ENCODE results near the gene CTIF. TPM values are rescaled to one million over a fixed set of nuclear protein-coding genes. Genes with fewer than 3 reads are reported as not detected.

Gene CTIF
- total RNA-seq, 1 experiment from 2014 or later = 5.8 TPM

GRCh38 chr18:48607056-48607984, 68.5 kb downstream of the CTIF start:
- Histone ChIP-seq H3K9me2 (replicated peaks; ENCODE audit: low read length) (no peaks in the 10 kb centered on the region), H3K36me3 (ENCODE audit: low read depth, low read length) (no peaks in the 10 kb centered on the region), H3F3A (ENCODE audit: low read length, unreplicated experiment) (no peaks in the 10 kb centered on the region), H3K9me3 (ENCODE audit: low read length) (no peaks in the 10 kb centered on the region), H3K4me2 (ENCODE audit: low read length) (no peak overlapping the region), H3K27me3 (ENCODE audit: low read length) (no peaks in the 10 kb centered on the region), H4K20me1 (ENCODE audit: low read length) (no peaks in the 10 kb centered on the region), H3K27ac (ENCODE audit: low read length) (no peak overlapping the region), H2AFZ (ENCODE audit: low read length) (no peak overlapping the region), H3K4me3 (ENCODE audit: low read length) (no peak overlapping the region), H3K79me2 (ENCODE audit: low read length) (no peaks in the 10 kb centered on the region), H3K4me1 (ENCODE audit: insufficient read depth, low read length) (no peaks in the 10 kb centered on the region), H3K9ac (ENCODE audit: low read length) (no peak overlapping the region)
- BruUV-seq (replicated peaks) = no TSS peak
- ATAC-seq (no peak), DNase-seq (no peak)
- intact Hi-C loops (cut with micrococcal nuclease) = no loop called here
- ChIA-PET POLR2A (ENCODE audit: unreplicated experiment) (no interaction called here), CTCF (no interaction called here)
- TF ChIP-seq CTCF (conservative IDR thresholded peaks at IDR 0.05; ENCODE audit: low read depth, low read length) (no peak), EZH2 (IDR thresholded peaks at IDR 0.05; ENCODE audit: low read length, unreplicated experiment) (no peak), EZH2phosphoT487 (IDR thresholded peaks at IDR 0.05; ENCODE audit: borderline replicate concordance, low read length) (no peak)

- Histone ChIP-seq H3K9ac (ENCODE audit: low read length) (no peak overlapping the region), H3K4me2 (ENCODE audit: low read length) (no peak overlapping the region), H4K20me1 (ENCODE audit: low read length) (no peaks in the 10 kb centered on the region), H3K27ac (ENCODE audit: low read length) (no peak overlapping the region), H3K9me2 (replicated peaks; ENCODE audit: low read length) (no peaks in the 10 kb centered on the region), H3K4me1 (ENCODE audit: insufficient read depth, low read length) (no peaks in the 10 kb centered on the region), H3K79me2 (ENCODE audit: low read length) (no peaks in the 10 kb centered on the region), H3K27me3 (ENCODE audit: low read length) (no peaks in the 10 kb centered on the region), H2AFZ (ENCODE audit: low read length) (no peak overlapping the region), H3K4me3 (ENCODE audit: low read length) (no peak overlapping the region), H3K36me3 (ENCODE audit: low read depth, low read length) (no peaks in the 10 kb centered on the region), H3F3A (ENCODE audit: low read length, unreplicated experiment) (no peaks in the 10 kb centered on the region), H3K9me3 (ENCODE audit: low read length) (no peaks in the 10 kb centered on the region)
- CTCF ChIA-PET = no interaction called here
- BruUV-seq (replicated peaks) = no TSS peak
- intact Hi-C loops (cut with micrococcal nuclease) = no loop called here
- no peak for ATAC-seq
- TF ChIP-seq EZH2 (IDR thresholded peaks at IDR 0.05; ENCODE audit: low read length, unreplicated experiment) (no peak), CTCF (conservative IDR thresholded peaks at IDR 0.05; ENCODE audit: low read depth, low read length) (no peak), EZH2phosphoT487 (IDR thresholded peaks at IDR 0.05; ENCODE audit: borderline replicate concordance, low read length) (no peak)
- POLR2A ChIA-PET (ENCODE audit: unreplicated experiment) = no interaction called here
- no peak for DNase-seq
Measured at GRCh38 chr18:48608581-48608980, 69.8 kb downstream of the CTIF start.

- CTCF ChIA-PET = no interaction called here
- Histone ChIP-seq H3K79me2 (ENCODE audit: low read length) (no peaks in the 10 kb centered on the region), H3K27me3 (ENCODE audit: low read length) (no peaks in the 10 kb centered on the region), H3K9me3 (ENCODE audit: low read length) (no peaks in the 10 kb centered on the region), H3K9me2 (replicated peaks; ENCODE audit: low read length) (no peaks in the 10 kb centered on the region), H3F3A (ENCODE audit: low read length, unreplicated experiment) (no peaks in the 10 kb centered on the region), H4K20me1 (ENCODE audit: low read length) (no peaks in the 10 kb centered on the region), H3K27ac (ENCODE audit: low read length) (no peak overlapping the region), H3K36me3 (ENCODE audit: low read depth, low read length) (no peaks in the 10 kb centered on the region), H3K4me3 (ENCODE audit: low read length) (no peak overlapping the region), H3K4me2 (ENCODE audit: low read length) (no peak overlapping the region), H2AFZ (ENCODE audit: low read length) (no peak overlapping the region), H3K4me1 (ENCODE audit: insufficient read depth, low read length) (no peaks in the 10 kb centered on the region), H3K9ac (ENCODE audit: low read length) (no peak overlapping the region)
- DNase-seq = no peak
- ATAC-seq = no peak
- BruUV-seq (replicated peaks) = no TSS peak
- intact Hi-C loops (cut with micrococcal nuclease) = no loop called here
- POLR2A ChIA-PET (ENCODE audit: unreplicated experiment) = no interaction called here
- TF ChIP-seq EZH2 (IDR thresholded peaks at IDR 0.05; ENCODE audit: low read length, unreplicated experiment) = no peak
- TF ChIP-seq EZH2phosphoT487 (IDR thresholded peaks at IDR 0.05; ENCODE audit: borderline replicate concordance, low read length) = no peak
- no peak for TF ChIP-seq CTCF (conservative IDR thresholded peaks at IDR 0.05; ENCODE audit: low read depth, low read length)
Measured at GRCh38 chr18:48609114-48609513, 70.3 kb downstream of the CTIF start.
